K562 (cell line): ENCODE results near the gene FBXW7.

Source experiments
- BACH1 ChIP-seq: fragments of 200-800 bp; sonication (Bioruptor generic); IDR thresholded peaks from 2 replicates; pipeline ENCODE4 v1.6.1; 2016; ENCODE audit warnings: missing genetic modification characterization, missing compliant biosample characterization
- CREB1 ChIP-seq, 2 experiments: sonication (generic) in 1 of 2; formaldehyde crosslinking in 1 of 2; IDR thresholded peaks; 2 replicates each; pipeline versions ENCODE4 v1.6.1 to v1.8.0; 2012 to 2022; ENCODE audit warnings: inconsistent platforms in 1 of 2, mild to moderate bottlenecking in 1 of 2, missing genetic modification reagents in 1 of 2, moderate library complexity in 1 of 2
- ELF4 ChIP-seq: fragments of 450-650 bp; formaldehyde crosslinking; IDR thresholded peaks from 2 replicates; pipeline ENCODE4 v1.4.0; 2022; ENCODE audit warnings: missing genetic modification characterization
- ETS1 ChIP-seq: conservative IDR thresholded peaks from 2 replicates; pipeline ENCODE4 v1.6.1; 2011; ENCODE audit warnings: low read depth, mild to moderate bottlenecking, low read length; ENCODE audit not compliant: control insufficient read depth
- FOS ChIP-seq: IDR thresholded peaks from 3 replicates; pipeline ENCODE4 v1.6.1; 2011; ENCODE audit not compliant: insufficient read length; ENCODE audit errors: extremely low read depth
- GABPA ChIP-seq: fragments of 200-800 bp; sonication (Bioruptor generic); conservative IDR thresholded peaks from 2 replicates; pipeline ENCODE4 v1.6.1; 2016; ENCODE audit warnings: low read depth, missing genetic modification characterization, missing compliant biosample characterization
- HINFP ChIP-seq: fragments of 450-650 bp; conservative IDR thresholded peaks from 2 replicates; pipeline ENCODE4 v1.6.1; 2016; ENCODE audit warnings: missing genetic modification characterization, low read depth, mild to moderate bottlenecking, control low read depth, missing compliant biosample characterization
- LARP7 ChIP-seq: fragments of 450-650 bp; IDR thresholded peaks from 2 replicates; pipeline ENCODE4 v1.6.1; 2016
- NCOA4 ChIP-seq: fragments of 450-650 bp; IDR thresholded peaks from 2 replicates; pipeline ENCODE4 v1.6.1; 2018; ENCODE audit warnings: mild to moderate bottlenecking; ENCODE audit not compliant: partially characterized antibody
- ZFX ChIP-seq: sonication (generic); formaldehyde crosslinking; IDR thresholded peaks from 2 replicates; pipeline ENCODE4 v1.8.0; 2022; ENCODE audit warnings: mild to moderate bottlenecking, missing genetic modification reagents, moderate library complexity
- TF ChIP-seq, protein P1 (sequence below): sonication (generic); formaldehyde crosslinking; IDR thresholded peaks from 2 replicates; pipeline ENCODE4 v1.8.1; 2023; ENCODE audit warnings: mild to moderate bottlenecking, missing genetic modification reagents

DNA sequence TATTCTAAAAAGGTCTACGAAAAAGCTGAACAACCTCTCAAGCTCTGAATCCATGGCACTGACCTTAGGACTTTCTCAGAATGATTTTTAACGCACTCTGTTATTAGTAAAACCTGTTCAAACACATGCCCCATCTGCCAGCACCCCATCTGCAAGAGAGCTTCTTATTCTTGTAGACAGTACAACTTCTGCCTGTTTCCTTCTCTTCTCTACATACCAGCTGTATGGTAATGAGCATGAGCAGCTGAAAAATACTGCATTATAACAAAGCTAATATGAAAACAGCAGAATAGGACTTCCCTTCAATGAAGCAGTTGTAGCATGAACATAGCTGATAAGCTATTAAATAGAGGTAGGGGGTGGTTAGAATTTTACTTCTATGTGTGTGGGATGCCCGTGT, 167.9 kb downstream of the FBXW7 start:
- no peak for TF ChIP-seq FOS
- no peak for TF ChIP-seq NCOA4
- no peak for TF ChIP-seq GABPA (tag)
- TF ChIP-seq, protein P1, sequence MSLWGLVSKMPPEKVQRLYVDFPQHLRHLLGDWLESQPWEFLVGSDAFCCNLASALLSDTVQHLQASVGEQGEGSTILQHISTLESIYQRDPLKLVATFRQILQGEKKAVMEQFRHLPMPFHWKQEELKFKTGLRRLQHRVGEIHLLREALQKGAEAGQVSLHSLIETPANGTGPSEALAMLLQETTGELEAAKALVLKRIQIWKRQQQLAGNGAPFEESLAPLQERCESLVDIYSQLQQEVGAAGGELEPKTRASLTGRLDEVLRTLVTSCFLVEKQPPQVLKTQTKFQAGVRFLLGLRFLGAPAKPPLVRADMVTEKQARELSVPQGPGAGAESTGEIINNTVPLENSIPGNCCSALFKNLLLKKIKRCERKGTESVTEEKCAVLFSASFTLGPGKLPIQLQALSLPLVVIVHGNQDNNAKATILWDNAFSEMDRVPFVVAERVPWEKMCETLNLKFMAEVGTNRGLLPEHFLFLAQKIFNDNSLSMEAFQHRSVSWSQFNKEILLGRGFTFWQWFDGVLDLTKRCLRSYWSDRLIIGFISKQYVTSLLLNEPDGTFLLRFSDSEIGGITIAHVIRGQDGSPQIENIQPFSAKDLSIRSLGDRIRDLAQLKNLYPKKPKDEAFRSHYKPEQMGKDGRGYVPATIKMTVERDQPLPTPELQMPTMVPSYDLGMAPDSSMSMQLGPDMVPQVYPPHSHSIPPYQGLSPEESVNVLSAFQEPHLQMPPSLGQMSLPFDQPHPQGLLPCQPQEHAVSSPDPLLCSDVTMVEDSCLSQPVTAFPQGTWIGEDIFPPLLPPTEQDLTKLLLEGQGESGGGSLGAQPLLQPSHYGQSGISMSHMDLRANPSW (CRISPR knock-in tag) = no peak
- no peak for TF ChIP-seq ETS1
- TF ChIP-seq HINFP (tag) = no peak
- TF ChIP-seq LARP7 = no peak
- TF ChIP-seq BACH1 (tag) = no peak
- TF ChIP-seq ELF4 (CRISPR knock-in tag) = no peak
- TF ChIP-seq ZFX = no peak
- no peak for TF ChIP-seq CREB1 (IDR thresholded peaks at IDR 0.05)
- TF ChIP-seq CREB1 (CRISPR knock-in tag; IDR thresholded peaks at IDR 0.05) = no peak
